ENCODE data around the gene BCCIP. TPM values are rescaled to one million over a fixed set of nuclear protein-coding genes. Genes with fewer than 3 reads are reported as not detected.
A peak's percentile ranks its signal among the peaks of the same experiment; 100 is the strongest.

BCCIP gene
- total and polyA plus RNA-seq, 11 donors, result 31.3 to 81.0 (median 44.5) TPM

DNA sequence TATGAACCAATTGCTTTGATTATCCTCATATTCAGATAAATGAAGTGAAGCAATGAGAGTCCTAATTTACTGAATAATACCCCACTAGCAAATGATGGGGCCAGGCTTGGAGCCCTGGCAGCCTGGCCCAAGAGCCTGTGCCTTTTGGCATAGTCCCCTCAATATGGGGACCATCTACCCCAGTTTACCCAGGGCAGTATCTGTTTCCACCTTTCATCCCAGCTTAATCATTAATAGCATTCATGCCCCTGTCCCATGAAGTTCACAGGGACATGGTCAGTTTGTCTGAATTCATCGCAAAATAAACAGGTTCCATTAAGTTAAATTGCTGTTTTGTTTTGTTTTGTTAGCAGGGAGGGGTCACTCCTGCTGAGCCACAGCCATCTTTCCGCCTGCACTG, 25.5 kb downstream of the BCCIP start:
- Histone ChIP-seq H3K27me3 (no peaks in the 10 kb centered on the region), H3K4me3 (no peak overlapping the region), H3K36me3 (peaks cover 0 to 90% (median 78%) of the 10 kb centered on the region in 9 donors), H3K4me1 (peaks cover 0 to 40% (median 8%) of the 10 kb centered on the region in 12 donors), H3K9me3 (no peaks in the 10 kb centered on the region), H3K27ac (peak overlapping the region in 1 of 12 donors; percentile 31)
- intact Hi-C loops (cut with DNase I), result no loop called here
- TF ChIP-seq CTCF (IDR thresholded peaks at IDR 0.05), result no peak
- no peak for TF ChIP-seq POLR2A (IDR thresholded peaks at IDR 0.05)
- WGBS, 4 donors, result 92 to 96% (median 96%) methylated on average over 2 of the region's 2 CpGs
- DNase-seq (no peak), ATAC-seq (no peak)

DNA sequence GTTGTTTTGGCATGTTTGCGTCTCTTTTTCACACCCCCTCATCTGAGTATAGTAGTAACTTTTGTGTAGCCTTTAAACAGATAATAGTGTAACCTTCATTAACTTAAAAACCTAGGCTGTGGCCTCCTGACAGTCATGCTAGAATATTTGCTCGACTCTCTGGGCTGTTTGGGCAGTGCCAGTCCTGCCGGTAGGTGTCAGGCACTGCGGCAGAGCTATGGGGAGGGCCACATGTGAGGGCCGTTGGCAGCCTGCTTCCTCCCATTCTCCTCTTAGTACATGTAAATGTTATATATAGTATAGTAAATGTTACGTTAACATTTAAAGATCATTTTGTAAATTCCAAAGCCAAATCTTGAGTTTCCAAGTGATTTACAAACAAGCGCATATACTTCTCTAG, 26.1 kb downstream of the BCCIP start:
- peak in 1 of 4 donors; percentile 46 for ATAC-seq
- Histone ChIP-seq H3K27me3 (no peaks in the 10 kb centered on the region), H3K4me3 (no peak overlapping the region), H3K9me3 (no peaks in the 10 kb centered on the region), H3K27ac (peak overlapping the region in 5 of 12 donors; percentile 4 to 31 (median 24)), H3K4me1 (peaks cover 0 to 34% (median 6%) of the 10 kb centered on the region in 12 donors), H3K36me3 (peaks cover 0 to 90% (median 74%) of the 10 kb centered on the region in 9 donors)
- TF ChIP-seq POLR2A (IDR thresholded peaks at IDR 0.05), result no peak
- TF ChIP-seq CTCF (IDR thresholded peaks at IDR 0.05), result no peak
- no peak for DNase-seq
- WGBS, 4 donors, result 87 to 95% (median 89%) methylated on average over 7 of the region's 7 CpGs
- intact Hi-C loops (cut with DNase I), result no loop called here

GRCh38 chr10:125850766-125851731, 27.7 kb downstream of the BCCIP start:
- no peak overlapping the region for H3K4me3 ChIP-seq
- intact Hi-C loops (cut with DNase I), result no loop called here
- peak overlapping the region in 9 of 12 donors; percentile 30 to 83 (median 66) for H3K27ac ChIP-seq
- peak; percentile 32 to 88 (median 78) for ATAC-seq
- H3K27me3 ChIP-seq, result no peaks in the 10 kb centered on the region
- no peak for TF ChIP-seq CTCF (IDR thresholded peaks at IDR 0.05)
- no peak for TF ChIP-seq POLR2A (IDR thresholded peaks at IDR 0.05)
- peaks cover 0 to 22% (median 0%) of the 10 kb centered on the region in 12 donors for H3K4me1 ChIP-seq
- no peak for DNase-seq
- H3K36me3 ChIP-seq, result peaks cover 0 to 93% (median 75%) of the 10 kb centered on the region in 9 donors
- H3K9me3 ChIP-seq, result no peaks in the 10 kb centered on the region
- 77 to 88% (median 83%) methylated on average over 2 of the region's 2 CpGs for WGBS, 4 donors

DNA sequence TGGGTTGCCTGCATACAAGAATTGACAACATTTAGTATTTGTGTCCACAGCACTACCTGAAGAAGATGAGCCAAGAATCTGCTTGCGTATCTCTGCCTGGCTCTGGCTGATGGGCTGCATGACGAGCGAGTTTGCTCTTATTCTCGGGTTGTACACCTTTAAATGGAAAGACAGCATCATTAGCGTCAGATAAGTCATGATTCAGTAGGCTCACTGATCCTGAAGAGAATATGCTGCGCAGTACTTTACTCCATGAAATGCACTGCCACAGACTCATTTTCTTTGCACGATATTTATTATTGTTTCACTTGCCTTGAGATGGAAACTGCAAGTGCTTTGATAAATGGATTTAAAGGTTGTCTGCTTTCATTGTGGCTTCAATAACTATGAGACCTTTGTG, 29.1 kb downstream of the BCCIP start:
- no peaks in the 10 kb centered on the region for H3K27me3 ChIP-seq
- H3K4me1 ChIP-seq, result peaks cover 0 to 22% (median 0%) of the 10 kb centered on the region in 12 donors
- H3K4me3 ChIP-seq, result no peak overlapping the region
- DNase-seq (no peak), ATAC-seq (no peak)
- TF ChIP-seq POLR2A (IDR thresholded peaks at IDR 0.05) (no peak), CTCF (IDR thresholded peaks at IDR 0.05) (no peak)
- intact Hi-C loops (cut with DNase I), result no loop called here
- H3K27ac ChIP-seq, result peak overlapping the region in 1 of 12 donors; percentile 78
- 89 to 96% (median 94%) methylated on average over 7 of the region's 7 CpGs for WGBS, 4 donors
- peaks cover 0 to 94% (median 76%) of the 10 kb centered on the region in 9 donors for H3K36me3 ChIP-seq
- no peaks in the 10 kb centered on the region for H3K9me3 ChIP-seq
